B cell (primary cell): Measurements from ENCODE around the gene DNAI1.

Experiments
- CTCF ChIP-seq: fragments of 200-600 bp; IDR thresholded peaks from one replicate; pipeline ENCODE4 v1.8.0; 2022; ENCODE audit warnings: antibody characterized with exemption, mild to moderate bottlenecking
- EZH2 ChIP-seq: IDR thresholded peaks from 2 replicates; pipeline ENCODE4 v1.6.1; 2012; ENCODE audit warnings: borderline replicate concordance, low read depth, mild to moderate bottlenecking, moderate library complexity, low read length; ENCODE audit not compliant: insufficient read depth, poor library complexity, severe bottlenecking

GRCh38 chr9:34428325-34428958, 30.2 kb upstream of the DNAI1 start:
- TF ChIP-seq CTCF (no peak), EZH2 (no peak)
